ENCODE data around the gene FAM177B.

Gene FAM177B

GRCh38 chr1:222736972-222737371 lies at the start of gene FAM177B:
TSS of gene FAM177B (plus strand) at chr1:222737202. CDS start at chr1:222746546, 9,344 bp downstream.
- DNase-seq, result no peak

GRCh38 chr1:222691016-222691415 lies 46.0 kb upstream of the FAM177B start:
- DNase-seq, result no peak

- DNase-seq, result no peak
Observed at GRCh38 chr1:222694927-222695326, 42.1 kb upstream of the FAM177B start.

- DNase-seq, result no peak
Observed at GRCh38 chr1:222696741-222697140, 40.3 kb upstream of the FAM177B start.

GRCh38 chr1:222697203-222697602 lies 39.8 kb upstream of the FAM177B start:
- DNase-seq, result no peak

GRCh38 chr1:222697826-222698225 lies 39.2 kb upstream of the FAM177B start:
- DNase-seq, result no peak

GRCh38 chr1:222702210-222702609 lies 34.8 kb upstream of the FAM177B start:
- no peak for DNase-seq

- no peak for DNase-seq
Observed at GRCh38 chr1:222704260-222704659, 32.7 kb upstream of the FAM177B start.

- DNase-seq, result no peak
Observed at GRCh38 chr1:222706815-222707214, 30.2 kb upstream of the FAM177B start.

GRCh38 chr1:222709700-222710153 lies 27.3 kb upstream of the FAM177B start:
- no peak for DNase-seq

GRCh38 chr1:222711319-222712252 lies 25.4 kb upstream of the FAM177B start:
- DNase-seq, result peak; percentile 10 to 48 (median 28)

GRCh38 chr1:222712253-222713090 lies 24.5 kb upstream of the FAM177B start, which contains the start of the genes AIDA and BROX:
TSS of gene AIDA (minus strand) at chr1:222712491. CDS start at chr1:222712317, 174 bp downstream.
TSS of gene BROX (plus strand) at chr1:222712564. CDS start at chr1:222715700, 3,136 bp downstream.
- peak; percentile 88 to 98 (median 94) for DNase-seq

- DNase-seq, result peak; percentile 62 to 90 (median 80)
Observed at GRCh38 chr1:222713091-222713961, 23.7 kb upstream of the FAM177B start.

- no peak for DNase-seq
Observed at GRCh38 chr1:222716393-222716792, 20.6 kb upstream of the FAM177B start.

- DNase-seq, result no peak
Observed at GRCh38 chr1:222728746-222729145, 8.3 kb upstream of the FAM177B start.

- no peak for DNase-seq
Observed at GRCh38 chr1:222730866-222731265, 6.1 kb upstream of the FAM177B start.

- no peak for DNase-seq
Observed at GRCh38 chr1:222732216-222733159, 4.5 kb upstream of the FAM177B start.

GRCh38 chr1:222734740-222735139 lies 2.3 kb upstream of the FAM177B start:
- no peak for DNase-seq

GRCh38 chr1:222736470-222736869 lies 532 bp upstream of the FAM177B start:
- DNase-seq, result no peak

- no peak for DNase-seq
Observed at GRCh38 chr1:222739465-222739864, 2.5 kb downstream of the FAM177B start.

- DNase-seq, result no peak
Observed at GRCh38 chr1:222739929-222740328, 2.9 kb downstream of the FAM177B start.
